Activated B cell treated with CpG ODN at 0.5 μM for 24 hours (primary cell): ENCODE measurements around the gene DSC1. TPM values are rescaled to one million over a fixed set of nuclear protein-coding genes. Genes with fewer than 3 reads are reported as not detected.

Experiments
- ATAC-seq: fragments of 200-7000 bp; cut with Tn5 transposase; one replicate; pipeline ENCODE4 v1.10.0; 2021; ENCODE audit warnings: low read depth, mild to moderate bottlenecking, moderate library complexity
- CTCF ChIA-PET: fragments of 350-600 bp; sonication (Branson Sonifier 250); formaldehyde crosslinking; loops from one replicate; lab custom pipeline; 2021; ENCODE audit warnings: antibody characterized with exemption; lab: Charles Lee
- POLR2A ChIA-PET: fragments of 350-600 bp; sonication (Branson Sonifier 250); formaldehyde crosslinking; loops from one replicate; lab custom pipeline; 2021; ENCODE audit warnings: antibody characterized with exemption; lab: Charles Lee
- DNase-seq: peaks from one replicate; pipeline ENCODE4 v3.0.0; 2022
- H3K27ac Mint-ChIP-seq: one replicate; pipeline ENCODE4 v1.8.0; 2020; ENCODE audit warnings: mixed read lengths
- H3K27me3 Mint-ChIP-seq: one replicate; pipeline ENCODE4 v1.8.0; 2021; ENCODE audit warnings: mixed read lengths
- H3K36me3 Mint-ChIP-seq: one replicate; pipeline ENCODE4 v1.8.0; 2021; ENCODE audit warnings: low read depth, mixed read lengths
- H3K4me1 Mint-ChIP-seq: one replicate; pipeline ENCODE4 v1.8.0; 2021; ENCODE audit warnings: mixed read lengths
- H3K4me3 Mint-ChIP-seq: one replicate; pipeline ENCODE4 v1.8.0; 2020; ENCODE audit warnings: mild to moderate bottlenecking, mixed read lengths
- H3K9me3 Mint-ChIP-seq: one replicate; pipeline ENCODE4 v1.8.0; 2020; ENCODE audit warnings: mixed read lengths
- intact Hi-C: fragments of 100-400 bp; cut with micrococcal nuclease; formaldehyde crosslinking; loops from one replicate; pipeline ENCODE4 v1.15.1; 2024
- total RNA-seq: library from RNA; stranded (reverse); gene quantifications from 2 replicates; pipeline ENCODE4 v1.2.3, GENCODE V29; 2022
- TF ChIP-seq, protein P1 (sequence below): fragments of 200-600 bp; IDR thresholded peaks from one replicate; pipeline ENCODE4 v1.8.0; 2022; ENCODE audit warnings: antibody characterized with exemption, mild to moderate bottlenecking

The DSC1 gene
- total RNA-seq, 1 donor from 2014 or later: not detected

DNA sequence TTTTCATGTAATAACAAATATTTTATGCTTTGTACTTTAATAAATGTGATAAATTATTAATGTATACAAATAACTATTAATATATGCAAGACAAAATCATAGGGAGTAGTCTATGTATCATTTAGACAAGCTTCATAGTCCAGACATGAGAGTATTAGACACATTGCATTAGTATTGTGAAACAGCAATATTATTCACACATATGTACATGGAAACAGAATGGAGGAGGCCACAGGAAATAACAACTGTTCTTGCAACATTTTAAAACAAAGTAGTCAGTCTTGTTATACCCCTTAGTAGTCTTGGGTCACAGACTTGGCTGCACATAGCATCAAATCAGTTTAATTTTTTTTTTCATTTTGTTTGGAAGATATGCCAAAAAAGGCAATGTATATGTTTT, 15.8 kb downstream of the DSC1 start:
- no peaks in the 10 kb centered on the region for H3K27me3 Mint-ChIP-seq
- intact Hi-C loops: no loop called here

DNA sequence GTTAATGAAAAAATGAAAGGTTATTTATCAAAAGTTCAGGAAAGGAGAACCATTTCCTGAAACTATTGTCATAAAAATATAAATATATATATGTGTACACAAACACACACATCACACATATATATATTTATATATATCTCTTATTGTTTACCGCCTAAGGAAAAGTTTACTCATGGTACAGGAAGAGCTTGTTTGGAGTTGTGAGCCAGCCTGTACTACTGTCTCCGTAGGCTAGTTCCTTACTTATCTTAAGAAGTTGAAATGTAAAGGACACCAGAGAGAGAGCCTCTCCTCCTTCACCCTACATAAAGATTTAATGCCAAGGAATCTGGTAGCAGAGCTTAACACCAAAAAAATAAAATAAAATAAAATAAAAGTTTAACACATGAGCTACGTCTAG, 19.6 kb downstream of the DSC1 start:
- peaks cover 2% of the 10 kb centered on the region for H3K9me3 Mint-ChIP-seq
- H3K27me3 Mint-ChIP-seq: no peaks in the 10 kb centered on the region
- CTCF ChIA-PET: no interaction called here
- H3K4me1 Mint-ChIP-seq: no peaks in the 10 kb centered on the region
- H3K27ac Mint-ChIP-seq: no peak overlapping the region
- ATAC-seq: no peak
- intact Hi-C loops: no loop called here
- H3K36me3 Mint-ChIP-seq: no peaks in the 10 kb centered on the region
- DNase-seq: no peak
- POLR2A ChIA-PET: no interaction called here
- no peak overlapping the region for H3K4me3 Mint-ChIP-seq
- TF ChIP-seq, protein P1, sequence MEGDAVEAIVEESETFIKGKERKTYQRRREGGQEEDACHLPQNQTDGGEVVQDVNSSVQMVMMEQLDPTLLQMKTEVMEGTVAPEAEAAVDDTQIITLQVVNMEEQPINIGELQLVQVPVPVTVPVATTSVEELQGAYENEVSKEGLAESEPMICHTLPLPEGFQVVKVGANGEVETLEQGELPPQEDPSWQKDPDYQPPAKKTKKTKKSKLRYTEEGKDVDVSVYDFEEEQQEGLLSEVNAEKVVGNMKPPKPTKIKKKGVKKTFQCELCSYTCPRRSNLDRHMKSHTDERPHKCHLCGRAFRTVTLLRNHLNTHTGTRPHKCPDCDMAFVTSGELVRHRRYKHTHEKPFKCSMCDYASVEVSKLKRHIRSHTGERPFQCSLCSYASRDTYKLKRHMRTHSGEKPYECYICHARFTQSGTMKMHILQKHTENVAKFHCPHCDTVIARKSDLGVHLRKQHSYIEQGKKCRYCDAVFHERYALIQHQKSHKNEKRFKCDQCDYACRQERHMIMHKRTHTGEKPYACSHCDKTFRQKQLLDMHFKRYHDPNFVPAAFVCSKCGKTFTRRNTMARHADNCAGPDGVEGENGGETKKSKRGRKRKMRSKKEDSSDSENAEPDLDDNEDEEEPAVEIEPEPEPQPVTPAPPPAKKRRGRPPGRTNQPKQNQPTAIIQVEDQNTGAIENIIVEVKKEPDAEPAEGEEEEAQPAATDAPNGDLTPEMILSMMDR: no peak

More for the DNA sequence above, 15.8 kb downstream of the DSC1 start:
- TF ChIP-seq, protein P1: no peak
- Mint-ChIP-seq H3K4me1 (no peaks in the 10 kb centered on the region), H3K36me3 (no peaks in the 10 kb centered on the region), H3K27ac (no peak overlapping the region), H3K4me3 (no peak overlapping the region), H3K9me3 (peaks cover 2% of the 10 kb centered on the region)
- ATAC-seq (no peak), DNase-seq (no peak)
- CTCF ChIA-PET: no interaction called here
- POLR2A ChIA-PET: no interaction called here

DNA sequence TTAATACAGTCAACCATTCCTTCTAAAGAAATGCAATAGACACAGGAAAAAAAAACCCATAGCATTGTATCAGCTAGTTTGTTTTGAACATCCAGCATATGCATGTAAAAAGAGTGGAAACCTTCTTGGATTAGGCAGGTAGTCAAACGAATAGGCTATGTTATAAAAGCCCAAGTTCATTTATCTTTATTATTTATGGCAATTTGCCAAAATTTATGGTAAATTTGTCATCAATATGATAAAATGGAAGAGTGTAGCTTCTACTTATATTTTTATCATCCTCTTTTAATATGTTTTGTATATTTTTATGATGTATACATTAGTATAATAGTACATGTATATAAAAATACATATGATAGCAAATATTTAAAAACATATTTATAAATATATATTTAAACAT, 23.9 kb downstream of the DSC1 start:
- H3K27me3 Mint-ChIP-seq: no peaks in the 10 kb centered on the region
- no peaks in the 10 kb centered on the region for H3K9me3 Mint-ChIP-seq
- TF ChIP-seq, protein P1: no peak
- H3K4me3 Mint-ChIP-seq: no peak overlapping the region
- no peak overlapping the region for H3K27ac Mint-ChIP-seq
- no peaks in the 10 kb centered on the region for H3K4me1 Mint-ChIP-seq
- ChIA-PET POLR2A (no interaction called here), CTCF (no interaction called here)
- intact Hi-C loops: no loop called here
- H3K36me3 Mint-ChIP-seq: no peaks in the 10 kb centered on the region
- no peak for DNase-seq
- ATAC-seq: no peak

DNA sequence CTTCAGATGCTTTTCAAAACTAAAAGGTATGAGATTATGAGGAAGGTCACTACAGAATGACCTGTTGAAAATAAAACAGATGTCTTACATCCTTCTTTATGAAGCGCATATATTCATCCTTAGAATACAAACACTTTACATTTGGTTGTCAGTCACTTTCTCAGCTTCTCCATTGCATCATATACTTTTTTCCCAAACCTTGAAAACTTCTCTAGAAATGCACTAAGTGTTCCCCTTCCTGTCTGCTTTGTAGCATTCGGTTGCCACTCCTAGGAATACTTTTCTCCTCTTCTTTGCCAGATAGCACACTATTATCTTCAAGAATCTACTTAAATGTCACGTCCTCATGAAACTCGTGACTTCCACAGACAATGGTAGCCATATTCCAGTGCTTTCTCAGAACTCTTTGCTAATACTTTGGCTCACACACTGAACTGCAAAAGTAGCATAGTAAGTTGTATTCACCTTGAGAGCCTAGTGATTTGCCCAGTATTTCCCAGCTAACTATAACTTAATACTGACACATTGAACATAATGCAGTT, 27.6 kb downstream of the DSC1 start:
- no peak for DNase-seq
- TF ChIP-seq, protein P1: no peak
- CTCF ChIA-PET: no interaction called here
- no peak overlapping the region for H3K27ac Mint-ChIP-seq
- H3K4me1 Mint-ChIP-seq: no peaks in the 10 kb centered on the region
- POLR2A ChIA-PET: no interaction called here
- ATAC-seq: no peak
- intact Hi-C loops: no loop called here
- H3K27me3 Mint-ChIP-seq: no peaks in the 10 kb centered on the region
- H3K4me3 Mint-ChIP-seq: no peak overlapping the region
- no peaks in the 10 kb centered on the region for H3K36me3 Mint-ChIP-seq
- H3K9me3 Mint-ChIP-seq: no peaks in the 10 kb centered on the region

DNA sequence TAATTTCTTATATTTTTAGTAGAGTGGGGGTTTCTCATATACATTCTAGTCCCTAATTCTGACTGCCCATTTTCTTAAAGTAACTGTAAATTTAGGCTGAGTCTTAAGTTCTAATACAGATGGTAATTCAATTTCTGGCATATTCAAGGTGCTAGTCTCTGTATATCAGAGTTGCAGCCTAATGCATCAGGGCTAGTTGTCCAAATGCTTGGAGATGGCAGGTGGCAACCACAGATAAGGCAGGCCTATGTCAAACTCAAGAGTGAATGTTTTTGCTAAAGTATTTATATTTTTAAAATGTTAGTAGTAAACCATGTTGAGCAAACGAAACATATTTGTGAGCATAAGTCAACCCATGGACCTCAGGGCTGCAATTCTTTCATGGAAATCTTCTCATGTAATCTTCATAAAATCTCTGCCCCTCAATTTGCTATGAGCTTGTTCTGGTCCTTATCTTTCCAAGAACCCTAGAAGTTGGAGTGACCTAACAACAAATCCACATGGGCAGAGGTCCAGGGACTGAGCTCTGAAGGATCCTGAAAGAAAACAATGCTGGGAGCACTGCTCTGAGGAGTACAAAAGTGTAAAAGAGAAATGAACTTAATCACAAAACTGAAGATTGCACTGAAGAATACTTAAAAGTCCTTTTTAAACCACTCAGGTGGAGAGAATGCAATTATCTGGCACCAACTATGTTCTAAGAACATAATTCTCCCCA, 33.1 kb downstream of the DSC1 start:
- ATAC-seq: no peak
- TF ChIP-seq, protein P1: no peak
- POLR2A ChIA-PET: no interaction called here

More for the DNA sequence above, 33.1 kb downstream of the DSC1 start:
- intact Hi-C loops: no loop called here
- Mint-ChIP-seq H3K4me1 (no peaks in the 10 kb centered on the region), H3K27me3 (no peaks in the 10 kb centered on the region), H3K27ac (no peak overlapping the region), H3K4me3 (no peak overlapping the region), H3K9me3 (no peaks in the 10 kb centered on the region), H3K36me3 (no peaks in the 10 kb centered on the region)
- CTCF ChIA-PET: no interaction called here
- DNase-seq: no peak
